K562 (cell line): ENCODE data around the gene KLHL22. TPM values are rescaled to one million over a fixed set of nuclear protein-coding genes. Genes with fewer than 3 reads are reported as not detected.

Source experiments
- JUN ChIP-seq, 2 experiments: sonication (generic) in 1 of 2; formaldehyde crosslinking in 1 of 2; IDR thresholded peaks; 2 replicates each; pipeline versions ENCODE4 v1.6.1 to v1.8.0; 2012 to 2022; ENCODE audit warnings: borderline replicate concordance in 2 of 2, mild to moderate bottlenecking in 2 of 2, improper control_type of control experiment in 1 of 2, low read depth in 1 of 2, low read length in 1 of 2, missing genetic modification reagents in 1 of 2
- NRF1 ChIP-seq, 2 experiments: fragments of 450-650 bp; IDR thresholded peaks in 1 of 2; conservative IDR thresholded peaks in 1 of 2; 2 replicates each; pipeline ENCODE4 v1.6.1; 2014; ENCODE audit warnings: mild to moderate bottlenecking in 2 of 2
- polyA plus RNA-seq, 8 experiments: library from polyadenylated mRNA; depleted of rRNA in 4 of 8; stranded (reverse) in 5 of 8; unstranded in 3 of 8; fragments of >200 nt; fragmentation: Nextera tagmentation in 2 of 8; fragmentation: Illumina TruSeq in 1 of 8; extraction: Ambion mirVana in 2 of 8; extraction: Trizol in 1 of 8; gene quantifications; 2 replicates each; pipeline versions ENCODE4 v1.2.1 to v1.2.3, GENCODE V29; 2011 to 2014; ENCODE audit warnings: inconsistent platforms in 1 of 8, missing spikeins in 1 of 8
- total RNA-seq, 7 experiments: library from RNA; depleted of rRNA in 6 of 7; stranded (reverse); fragments of >200 nt in 6 of 7; fragmentation: Illumina TruSeq in 2 of 7; extraction: Trizol in 2 of 7; gene quantifications; 2 replicates each; pipeline versions ENCODE4 v1.2.1 to v1.2.3, GENCODE V29; 2011 to 2021; ENCODE audit warnings: low replicate concordance in 1 of 7
- TF ChIP-seq, protein P1 (sequence below): sonication (generic); formaldehyde crosslinking; IDR thresholded peaks from 2 replicates; pipeline ENCODE4 v1.8.1; 2023; ENCODE audit warnings: mild to moderate bottlenecking, missing genetic modification reagents
- TF ChIP-seq, protein P2 (sequence below): fragments of 450-650 bp; formaldehyde crosslinking; IDR thresholded peaks from 2 replicates; pipeline ENCODE4 v1.4.0; 2020; ENCODE audit warnings: mild to moderate bottlenecking, moderate library complexity
- TF ChIP-seq, protein P3 (sequence below): fragments of 200-800 bp; sonication (Bioruptor generic); IDR thresholded peaks from 2 replicates; pipeline ENCODE4 v1.6.1; 2017; ENCODE audit warnings: missing genetic modification characterization, missing compliant biosample characterization
- TF ChIP-seq, protein P4 (sequence below), 2 experiments: IDR thresholded peaks; 2 replicates each; pipeline ENCODE4 v1.6.1; 2012; ENCODE audit warnings: improper control_type of control experiment in 2 of 2, low read depth in 2 of 2, low read length in 2 of 2, borderline replicate concordance in 1 of 2

KLHL22 gene
- total and polyA plus RNA-seq, 9 of the 15 experiments (the other 6 are each of a cell fraction or from before 2014, with no cell fraction given) = 1.3 to 25.6 (median 15.2) TPM

DNA sequence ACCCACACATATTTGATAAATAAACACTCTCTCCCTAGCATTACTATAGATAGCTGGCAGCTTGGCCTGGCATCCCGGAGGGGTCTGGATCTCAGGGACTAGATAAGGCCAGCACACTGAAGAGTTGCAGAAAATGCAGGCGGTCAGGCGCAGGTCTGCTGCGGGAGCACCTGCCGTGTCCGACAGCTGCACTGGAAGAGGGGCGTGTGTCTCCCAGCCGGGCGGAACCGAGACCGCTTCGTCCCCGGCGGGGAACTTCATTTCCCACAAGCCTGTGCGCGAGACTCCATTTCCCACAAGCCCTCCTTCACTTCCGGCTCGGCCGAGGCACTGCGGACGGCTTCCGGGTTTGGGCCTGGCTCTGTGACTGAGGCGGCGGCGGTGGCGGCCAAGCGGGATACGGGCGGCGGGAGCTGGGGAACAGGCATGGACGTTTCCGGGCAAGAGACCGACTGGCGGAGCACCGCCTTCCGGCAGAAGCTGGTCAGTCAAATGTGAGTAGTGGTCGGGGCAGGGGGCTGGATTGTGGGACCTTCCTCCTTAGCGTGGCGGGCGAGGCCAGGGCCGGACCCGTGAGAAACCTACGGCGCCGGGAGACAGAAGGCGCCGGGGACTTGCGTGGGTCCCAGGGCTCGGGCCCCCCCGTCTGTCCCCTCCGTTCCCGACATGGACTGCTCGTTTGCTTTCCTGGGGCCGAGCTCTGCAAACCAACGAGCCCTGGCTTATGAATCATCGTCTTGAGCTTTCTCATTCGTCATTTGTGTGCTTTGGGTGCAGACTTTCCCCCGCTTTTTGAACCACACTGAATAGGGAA, 11.9 kb upstream of the KLHL22 start, which contains the start of gene MED15 (continued):
- TF ChIP-seq, protein P1, sequence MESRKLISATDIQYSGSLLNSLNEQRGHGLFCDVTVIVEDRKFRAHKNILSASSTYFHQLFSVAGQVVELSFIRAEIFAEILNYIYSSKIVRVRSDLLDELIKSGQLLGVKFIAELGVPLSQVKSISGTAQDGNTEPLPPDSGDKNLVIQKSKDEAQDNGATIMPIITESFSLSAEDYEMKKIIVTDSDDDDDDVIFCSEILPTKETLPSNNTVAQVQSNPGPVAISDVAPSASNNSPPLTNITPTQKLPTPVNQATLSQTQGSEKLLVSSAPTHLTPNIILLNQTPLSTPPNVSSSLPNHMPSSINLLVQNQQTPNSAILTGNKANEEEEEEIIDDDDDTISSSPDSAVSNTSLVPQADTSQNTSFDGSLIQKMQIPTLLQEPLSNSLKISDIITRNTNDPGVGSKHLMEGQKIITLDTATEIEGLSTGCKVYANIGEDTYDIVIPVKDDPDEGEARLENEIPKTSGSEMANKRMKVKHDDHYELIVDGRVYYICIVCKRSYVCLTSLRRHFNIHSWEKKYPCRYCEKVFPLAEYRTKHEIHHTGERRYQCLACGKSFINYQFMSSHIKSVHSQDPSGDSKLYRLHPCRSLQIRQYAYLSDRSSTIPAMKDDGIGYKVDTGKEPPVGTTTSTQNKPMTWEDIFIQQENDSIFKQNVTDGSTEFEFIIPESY (CRISPR knock-in tag) = peak; percentile 90
- TF ChIP-seq, protein P2, sequence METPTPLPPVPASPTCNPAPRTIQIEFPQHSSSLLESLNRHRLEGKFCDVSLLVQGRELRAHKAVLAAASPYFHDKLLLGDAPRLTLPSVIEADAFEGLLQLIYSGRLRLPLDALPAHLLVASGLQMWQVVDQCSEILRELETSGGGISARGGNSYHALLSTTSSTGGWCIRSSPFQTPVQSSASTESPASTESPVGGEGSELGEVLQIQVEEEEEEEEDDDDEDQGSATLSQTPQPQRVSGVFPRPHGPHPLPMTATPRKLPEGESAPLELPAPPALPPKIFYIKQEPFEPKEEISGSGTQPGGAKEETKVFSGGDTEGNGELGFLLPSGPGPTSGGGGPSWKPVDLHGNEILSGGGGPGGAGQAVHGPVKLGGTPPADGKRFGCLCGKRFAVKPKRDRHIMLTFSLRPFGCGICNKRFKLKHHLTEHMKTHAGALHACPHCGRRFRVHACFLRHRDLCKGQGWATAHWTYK (CRISPR knock-in tag) = no peak
- TF ChIP-seq, protein P3, sequence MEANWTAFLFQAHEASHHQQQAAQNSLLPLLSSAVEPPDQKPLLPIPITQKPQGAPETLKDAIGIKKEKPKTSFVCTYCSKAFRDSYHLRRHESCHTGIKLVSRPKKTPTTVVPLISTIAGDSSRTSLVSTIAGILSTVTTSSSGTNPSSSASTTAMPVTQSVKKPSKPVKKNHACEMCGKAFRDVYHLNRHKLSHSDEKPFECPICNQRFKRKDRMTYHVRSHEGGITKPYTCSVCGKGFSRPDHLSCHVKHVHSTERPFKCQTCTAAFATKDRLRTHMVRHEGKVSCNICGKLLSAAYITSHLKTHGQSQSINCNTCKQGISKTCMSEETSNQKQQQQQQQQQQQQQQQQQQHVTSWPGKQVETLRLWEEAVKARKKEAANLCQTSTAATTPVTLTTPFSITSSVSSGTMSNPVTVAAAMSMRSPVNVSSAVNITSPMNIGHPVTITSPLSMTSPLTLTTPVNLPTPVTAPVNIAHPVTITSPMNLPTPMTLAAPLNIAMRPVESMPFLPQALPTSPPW (CRISPR knock-in tag) = no peak
- TF ChIP-seq JUN (IDR thresholded peaks at IDR 0.05; ENCODE audit: borderline replicate concordance, low read depth, low read length) (peak; percentile 91), JUN (CRISPR knock-in tag; IDR thresholded peaks at IDR 0.05; ENCODE audit: borderline replicate concordance) (no peak), NRF1 (conservative IDR thresholded peaks at IDR 0.05 in 1 of 2, IDR thresholded peaks at IDR 0.05 in 1 of 2) (no peak)
- TF ChIP-seq, protein P4, sequence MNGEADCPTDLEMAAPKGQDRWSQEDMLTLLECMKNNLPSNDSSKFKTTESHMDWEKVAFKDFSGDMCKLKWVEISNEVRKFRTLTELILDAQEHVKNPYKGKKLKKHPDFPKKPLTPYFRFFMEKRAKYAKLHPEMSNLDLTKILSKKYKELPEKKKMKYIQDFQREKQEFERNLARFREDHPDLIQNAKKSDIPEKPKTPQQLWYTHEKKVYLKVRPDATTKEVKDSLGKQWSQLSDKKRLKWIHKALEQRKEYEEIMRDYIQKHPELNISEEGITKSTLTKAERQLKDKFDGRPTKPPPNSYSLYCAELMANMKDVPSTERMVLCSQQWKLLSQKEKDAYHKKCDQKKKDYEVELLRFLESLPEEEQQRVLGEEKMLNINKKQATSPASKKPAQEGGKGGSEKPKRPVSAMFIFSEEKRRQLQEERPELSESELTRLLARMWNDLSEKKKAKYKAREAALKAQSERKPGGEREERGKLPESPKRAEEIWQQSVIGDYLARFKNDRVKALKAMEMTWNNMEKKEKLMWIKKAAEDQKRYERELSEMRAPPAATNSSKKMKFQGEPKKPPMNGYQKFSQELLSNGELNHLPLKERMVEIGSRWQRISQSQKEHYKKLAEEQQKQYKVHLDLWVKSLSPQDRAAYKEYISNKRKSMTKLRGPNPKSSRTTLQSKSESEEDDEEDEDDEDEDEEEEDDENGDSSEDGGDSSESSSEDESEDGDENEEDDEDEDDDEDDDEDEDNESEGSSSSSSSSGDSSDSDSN (IDR thresholded peaks at IDR 0.05; ENCODE audit: borderline replicate concordance in 1 of 2, low read depth in 2 of 2, low read length in 2 of 2) = peak; percentile 87 to 95
- TF ChIP-seq, all 486 proteins: peak for 108
